B cell (primary cell): ENCODE measurements around the gene CHIT1. TPM values are rescaled to one million over a fixed set of nuclear protein-coding genes. Genes with fewer than 3 reads are reported as not detected.

Experiments used
- ATAC-seq: fragments of 200-7000 bp; cut with Tn5 transposase; one replicate; pipeline ENCODE4 v1.10.0; 2021; ENCODE audit warnings: low read depth, mild to moderate bottlenecking, moderate number of reproducible peaks, moderate library complexity
- CTCF ChIA-PET: fragments of 350-600 bp; sonication (Branson Sonifier 250); formaldehyde crosslinking; loops from one replicate; lab custom pipeline; 2021; ENCODE audit warnings: antibody characterized with exemption, inconsistent platforms; lab: Charles Lee
- POLR2A ChIA-PET: fragments of 350-600 bp; sonication (Branson Sonifier 250); formaldehyde crosslinking; loops from one replicate; lab custom pipeline; 2021; ENCODE audit warnings: antibody characterized with exemption; lab: Charles Lee
- DNase-seq: peaks from one replicate; pipeline ENCODE4 v3.0.0; 2013
- H2AFZ ChIP-seq: 2 replicates; pipeline ENCODE4 v1.6.1; 2012; ENCODE audit warnings: mild to moderate bottlenecking, low read depth, low read length; ENCODE audit not compliant: insufficient read depth, poor library complexity, severe bottlenecking
- H3K27ac ChIP-seq, 2 donors: 1 replicate in 1 of 2; 2 replicates in 1 of 2; pipeline ENCODE4 v1.5.1; 2012 to 2013; ENCODE audit warnings: low read length in 2 of 2, mild to moderate bottlenecking in 2 of 2, moderate library complexity in 1 of 2
- H3K27me3 ChIP-seq, 4 experiments: fragments of 200-600 bp in 1 of 4; sonication (generic) in 1 of 4; replicated peaks in 1 of 4; 1 replicate in 2 of 4; 2 replicates in 2 of 4; pipeline versions ENCODE4 v1.6.1 to v1.7.0; 2013 to 2016; ENCODE audit warnings: low read length in 3 of 4, mild to moderate bottlenecking in 2 of 4, mixed read lengths in 1 of 4, moderate library complexity in 1 of 4; ENCODE audit not compliant: insufficient read depth in 4 of 4, control insufficient read depth in 3 of 4; ENCODE audit errors: control extremely low read depth in 1 of 4
- H3K36me3 ChIP-seq, 2 experiments: replicated peaks in 1 of 2; 1 replicate in 1 of 2; 2 replicates in 1 of 2; pipeline versions ENCODE4 v1.6.1 to v1.7.1; 2013; ENCODE audit warnings: low read length in 1 of 2; ENCODE audit not compliant: insufficient read depth in 2 of 2, control insufficient read depth in 1 of 2; ENCODE audit errors: control extremely low read depth in 1 of 2, extremely low read depth in 1 of 2
- H3K4me1 ChIP-seq, 2 donors: fragments of 200-600 bp in 1 of 2; sonication (generic) in 1 of 2; 1 replicate in 1 of 2; 2 replicates in 1 of 2; pipeline versions ENCODE4 v1.5.1 to v1.6.1; 2013 to 2017; ENCODE audit warnings: low read length in 2 of 2; ENCODE audit not compliant: control insufficient read depth in 2 of 2, insufficient read depth in 2 of 2
- H3K4me2 ChIP-seq: replicated peaks from 2 replicates; pipeline ENCODE3; 2012; ENCODE audit warnings: mild to moderate bottlenecking, low read depth, low read length; ENCODE audit not compliant: poor library complexity, severe bottlenecking
- H3K4me3 ChIP-seq, 5 experiments: fragments of 200-600 bp in 1 of 5; sonication (generic) in 1 of 5; 1 replicate in 3 of 5; 2 replicates in 2 of 5; pipeline versions ENCODE4 v1.5.1 to v1.7.0; 2011 to 2016; ENCODE audit warnings: low read length in 4 of 5, mild to moderate bottlenecking in 4 of 5, low read depth in 2 of 5, control low read depth in 1 of 5, moderate library complexity in 1 of 5; ENCODE audit not compliant: insufficient read depth in 1 of 5; ENCODE audit errors: control extremely low read depth in 1 of 5, extremely low read depth in 1 of 5
- H3K79me2 ChIP-seq: fragments of 200-600 bp; sonication (generic); one replicate; pipeline ENCODE4 v1.6.0; 2016; ENCODE audit warnings: low read length; ENCODE audit not compliant: control insufficient read depth, insufficient read depth
- H3K9ac ChIP-seq: fragments of 200-600 bp; sonication (generic); 2 replicates; pipeline ENCODE4 v1.6.1; 2017; ENCODE audit warnings: mild to moderate bottlenecking, low read length, moderate library complexity
- H3K9me3 ChIP-seq, 3 donors: one replicate each; pipeline versions ENCODE4 v1.6.1 to v1.7.1; 2013; ENCODE audit warnings: low read length in 2 of 3; ENCODE audit not compliant: control insufficient read depth in 2 of 3, insufficient read depth in 1 of 3; ENCODE audit errors: control extremely low read depth in 1 of 3
- H4K20me1 ChIP-seq: 2 replicates; pipeline ENCODE4 v1.6.0; 2012; ENCODE audit warnings: mild to moderate bottlenecking, low read length; ENCODE audit not compliant: insufficient read depth, control insufficient read depth, poor library complexity, severe bottlenecking
- H3K27ac Mint-ChIP-seq: one replicate; pipeline ENCODE4 v1.8.0; 2021; ENCODE audit warnings: mixed read lengths
- H3K27me3 Mint-ChIP-seq: one replicate; pipeline ENCODE4 v1.8.0; 2021; ENCODE audit warnings: mixed read lengths
- H3K4me1 Mint-ChIP-seq: one replicate; pipeline ENCODE4 v1.8.0; 2021; ENCODE audit warnings: mixed read lengths
- H3K4me3 Mint-ChIP-seq: one replicate; pipeline ENCODE4 v1.8.0; 2021; ENCODE audit warnings: mixed read lengths
- H3K9me3 Mint-ChIP-seq: one replicate; pipeline ENCODE4 v1.8.0; 2022; ENCODE audit warnings: mixed read lengths; ENCODE audit not compliant: insufficient read depth
- EZH2 ChIP-seq: IDR thresholded peaks from 2 replicates; pipeline ENCODE4 v1.6.1; 2012; ENCODE audit warnings: borderline replicate concordance, low read depth, mild to moderate bottlenecking, moderate library complexity, low read length; ENCODE audit not compliant: insufficient read depth, poor library complexity, severe bottlenecking
- WGBS: methylation state at CpG from one replicate; pipeline ENCODE4 v1.1.5; 2013; ENCODE audit warnings: missing lambda C conversion rate; ENCODE audit not compliant: insufficient coverage; 5-methylcytosine and 5-hydroxymethylcytosine counted together
- intact Hi-C: fragments of 100-400 bp; cut with micrococcal nuclease; formaldehyde crosslinking; loops from one replicate; pipeline ENCODE4 v1.10.0; 2022
- polyA plus RNA-seq: library from polyadenylated mRNA; depleted of rRNA; stranded (reverse); fragments of >200 nt; gene quantifications from 2 replicates; pipeline ENCODE4 v1.2.3, GENCODE V29; 2012
- total RNA-seq, 2 donors: library from RNA; stranded (reverse); fragments of 120-200 nt in 1 of 2; gene quantifications; 1 replicate in 1 of 2; 2 replicates in 1 of 2; pipeline versions ENCODE4 v1.2.3 to v1.2.4, GENCODE V29; 2013 to 2022
- TF ChIP-seq, protein P1 (sequence below): fragments of 200-600 bp; IDR thresholded peaks from one replicate; pipeline ENCODE4 v1.8.0; 2022; ENCODE audit warnings: antibody characterized with exemption, mild to moderate bottlenecking

CHIT1 gene
- total and polyA plus RNA-seq, 2 donors (not counting 1 experiment from before 2014, with no cell fraction given), result 2.0 to 8.2 TPM

DNA sequence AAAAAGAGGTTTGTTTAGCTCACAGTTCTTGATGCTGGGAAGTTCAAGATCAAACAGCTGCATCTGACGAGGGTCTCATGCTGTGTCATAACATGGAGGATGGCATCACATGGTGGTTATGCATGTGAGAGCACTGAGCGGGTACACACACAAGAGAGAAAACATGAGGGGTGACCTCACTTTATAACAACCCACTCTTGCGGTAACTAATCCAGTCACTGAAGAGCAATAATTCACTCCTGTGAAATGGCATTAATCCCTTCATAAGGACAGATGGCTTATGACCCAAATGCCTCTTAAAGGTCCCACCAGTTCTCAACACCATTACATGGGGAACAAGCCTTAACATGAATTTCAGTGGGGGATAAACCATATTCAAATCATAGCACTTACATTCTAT is 23.2 kb upstream of the CHIT1 start:
- TF ChIP-seq EZH2, result no peak
- TF ChIP-seq, protein P1, sequence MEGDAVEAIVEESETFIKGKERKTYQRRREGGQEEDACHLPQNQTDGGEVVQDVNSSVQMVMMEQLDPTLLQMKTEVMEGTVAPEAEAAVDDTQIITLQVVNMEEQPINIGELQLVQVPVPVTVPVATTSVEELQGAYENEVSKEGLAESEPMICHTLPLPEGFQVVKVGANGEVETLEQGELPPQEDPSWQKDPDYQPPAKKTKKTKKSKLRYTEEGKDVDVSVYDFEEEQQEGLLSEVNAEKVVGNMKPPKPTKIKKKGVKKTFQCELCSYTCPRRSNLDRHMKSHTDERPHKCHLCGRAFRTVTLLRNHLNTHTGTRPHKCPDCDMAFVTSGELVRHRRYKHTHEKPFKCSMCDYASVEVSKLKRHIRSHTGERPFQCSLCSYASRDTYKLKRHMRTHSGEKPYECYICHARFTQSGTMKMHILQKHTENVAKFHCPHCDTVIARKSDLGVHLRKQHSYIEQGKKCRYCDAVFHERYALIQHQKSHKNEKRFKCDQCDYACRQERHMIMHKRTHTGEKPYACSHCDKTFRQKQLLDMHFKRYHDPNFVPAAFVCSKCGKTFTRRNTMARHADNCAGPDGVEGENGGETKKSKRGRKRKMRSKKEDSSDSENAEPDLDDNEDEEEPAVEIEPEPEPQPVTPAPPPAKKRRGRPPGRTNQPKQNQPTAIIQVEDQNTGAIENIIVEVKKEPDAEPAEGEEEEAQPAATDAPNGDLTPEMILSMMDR, result no peak
- Histone ChIP-seq H3K27me3 (peaks cover 0 to 4% (median 0%) of the 10 kb centered on the region in 4 experiments), H3K36me3 (no peaks in the 10 kb centered on the region), H3K4me3 (no peak overlapping the region), H3K27ac (no peak overlapping the region), H3K79me2 (no peaks in the 10 kb centered on the region), H3K9ac (no peak overlapping the region), H3K4me1 (no peaks in the 10 kb centered on the region), H2AFZ (no peak overlapping the region), H3K4me2 (no peak overlapping the region), H4K20me1 (no peaks in the 10 kb centered on the region), H3K9me3 (peaks cover 3 to 6% (median 4%) of the 10 kb centered on the region in 3 donors)
- H3K27me3 Mint-ChIP-seq, result peaks cover 31% of the 10 kb centered on the region
- CTCF ChIA-PET, result interaction anchor here (0.7 kb wide), 1 partner anchor 936 kb away, joined by 4 read pairs; no protein-coding TSS in a partner anchor
- 94% methylated on average over 2 of the region's 3 CpGs for WGBS
- H3K4me3 Mint-ChIP-seq, result no peak overlapping the region
- H3K27ac Mint-ChIP-seq, result no peak overlapping the region
- DNase-seq (no peak), ATAC-seq (no peak)
- POLR2A ChIA-PET, result no interaction called here
- peaks cover 7% of the 10 kb centered on the region for H3K9me3 Mint-ChIP-seq
- H3K4me1 Mint-ChIP-seq, result no peaks in the 10 kb centered on the region
- intact Hi-C loops, result no loop called here

GRCh38 chr1:203251466-203251865 is 22.0 kb upstream of the CHIT1 start:
- Histone ChIP-seq H3K79me2 (no peaks in the 10 kb centered on the region), H3K36me3 (no peaks in the 10 kb centered on the region), H3K4me3 (no peak overlapping the region), H3K27me3 (peaks cover 0 to 2% (median 0%) of the 10 kb centered on the region in 4 experiments), H3K4me2 (no peak overlapping the region), H3K27ac (no peak overlapping the region), H3K9me3 (peaks cover 3 to 5% (median 4%) of the 10 kb centered on the region in 3 donors), H3K9ac (no peak overlapping the region), H3K4me1 (no peaks in the 10 kb centered on the region), H2AFZ (no peak overlapping the region), H4K20me1 (no peaks in the 10 kb centered on the region)
- DNase-seq (no peak), ATAC-seq (no peak)
- TF ChIP-seq, protein P1, result no peak
- no peak for TF ChIP-seq EZH2
- Mint-ChIP-seq H3K27ac (no peak overlapping the region), H3K9me3 (peaks cover 7% of the 10 kb centered on the region), H3K4me1 (no peaks in the 10 kb centered on the region), H3K4me3 (no peak overlapping the region), H3K27me3 (peaks cover 32% of the 10 kb centered on the region)
- CTCF ChIA-PET, result interaction anchor here (1.6 kb wide), 1 partner anchor 16 kb away, joined by 4 read pairs; no protein-coding TSS in a partner anchor
- intact Hi-C loops, result no loop called here
- POLR2A ChIA-PET, result no interaction called here
- WGBS, result no CpG with 5 or more reads among the region's 2 CpGs
